Measurements from ENCODE around the gene FAM83F. TPM values are rescaled to one million over a fixed set of nuclear protein-coding genes. Genes with fewer than 3 reads are reported as not detected.

The FAM83F gene
- not detected for total RNA-seq (2021; fragmentation: NEBNext Ultra II Directional; extraction: Animal tissue kit (Norgen Biotek cat#: 25700))
- long read RNA-seq, result 0 reads

DNA sequence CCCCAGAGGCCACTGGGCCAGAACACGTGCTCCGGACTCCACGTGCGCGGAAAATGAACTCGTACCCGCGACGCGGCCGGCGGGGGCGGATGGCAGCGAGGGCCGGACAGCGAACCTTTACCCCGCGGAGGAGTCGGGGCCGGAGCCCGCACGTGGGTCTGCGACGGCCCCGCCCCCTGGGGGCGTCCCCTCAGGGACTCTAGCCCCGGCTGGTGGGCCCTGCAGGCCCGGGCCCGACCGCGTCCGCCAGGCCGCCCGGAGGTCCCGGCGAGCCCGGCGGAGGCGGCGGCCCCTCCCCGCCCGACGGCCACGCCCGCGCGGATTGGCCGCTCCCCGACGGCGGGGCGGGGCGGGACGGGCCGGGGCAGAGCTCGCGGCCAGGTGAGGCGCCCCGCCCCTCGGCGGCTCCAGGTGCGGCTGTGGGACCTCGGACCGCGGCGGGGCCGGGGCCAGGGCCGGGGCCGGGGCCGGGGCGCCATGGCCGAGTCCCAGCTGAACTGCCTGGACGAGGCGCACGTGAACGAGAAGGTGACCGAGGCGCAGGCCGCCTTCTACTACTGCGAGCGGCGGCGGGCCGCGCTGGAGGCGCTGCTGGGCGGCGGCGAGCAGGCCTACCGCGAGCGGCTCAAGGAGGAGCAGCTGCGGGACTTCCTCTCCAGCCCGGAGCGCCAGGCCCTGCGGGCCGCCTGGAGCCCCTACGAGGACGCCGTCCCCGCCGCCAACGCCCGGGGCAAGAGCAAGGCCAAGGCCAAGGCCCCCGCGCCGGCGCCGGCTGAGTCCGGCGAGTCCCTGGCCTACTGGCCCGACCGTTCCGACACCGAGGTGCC is at the start of gene FAM83F:
Gene FAM83F (plus strand): TSS at position 389 of the 827 bp plus-strand sequence. CDS start 89 bp downstream, at position 478.
- TF ChIP-seq, protein P1, sequence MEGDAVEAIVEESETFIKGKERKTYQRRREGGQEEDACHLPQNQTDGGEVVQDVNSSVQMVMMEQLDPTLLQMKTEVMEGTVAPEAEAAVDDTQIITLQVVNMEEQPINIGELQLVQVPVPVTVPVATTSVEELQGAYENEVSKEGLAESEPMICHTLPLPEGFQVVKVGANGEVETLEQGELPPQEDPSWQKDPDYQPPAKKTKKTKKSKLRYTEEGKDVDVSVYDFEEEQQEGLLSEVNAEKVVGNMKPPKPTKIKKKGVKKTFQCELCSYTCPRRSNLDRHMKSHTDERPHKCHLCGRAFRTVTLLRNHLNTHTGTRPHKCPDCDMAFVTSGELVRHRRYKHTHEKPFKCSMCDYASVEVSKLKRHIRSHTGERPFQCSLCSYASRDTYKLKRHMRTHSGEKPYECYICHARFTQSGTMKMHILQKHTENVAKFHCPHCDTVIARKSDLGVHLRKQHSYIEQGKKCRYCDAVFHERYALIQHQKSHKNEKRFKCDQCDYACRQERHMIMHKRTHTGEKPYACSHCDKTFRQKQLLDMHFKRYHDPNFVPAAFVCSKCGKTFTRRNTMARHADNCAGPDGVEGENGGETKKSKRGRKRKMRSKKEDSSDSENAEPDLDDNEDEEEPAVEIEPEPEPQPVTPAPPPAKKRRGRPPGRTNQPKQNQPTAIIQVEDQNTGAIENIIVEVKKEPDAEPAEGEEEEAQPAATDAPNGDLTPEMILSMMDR (IDR thresholded peaks at IDR 0.05), result no peak
- Mint-ChIP-seq H3K36me3 (ENCODE audit: low read depth) (no peaks in the 10 kb centered on the region), H3K27me3 (ENCODE audit: insufficient read depth) (peaks cover 15% of the 10 kb centered on the region), H3K4me3 (no peak within 1 kb of the TSS), H3K27ac (no peak within 1 kb of the TSS), H3K4me1 (ENCODE audit: low read depth) (peaks cover 18% of the 10 kb centered on the region), H3K9me3 (no peaks in the 10 kb centered on the region)
- DNase-seq, result no peak

GRCh38 chr22:39946126-39946502 is 48.6 kb upstream of the FAM83F start:
- no peaks in the 10 kb centered on the region for H3K9me3 Mint-ChIP-seq
- TF ChIP-seq, protein P1 (IDR thresholded peaks at IDR 0.05), result no peak
- no peaks in the 10 kb centered on the region for H3K36me3 Mint-ChIP-seq (ENCODE audit: low read depth)

GRCh38 chr22:39946503-39947219 is 48.1 kb upstream of the FAM83F start:
- no peak for DNase-seq
- no peak overlapping the region for H3K27ac Mint-ChIP-seq
- TF ChIP-seq, protein P1 (IDR thresholded peaks at IDR 0.05), result no peak
- no peak overlapping the region for H3K4me3 Mint-ChIP-seq
- H3K27me3 Mint-ChIP-seq (ENCODE audit: insufficient read depth), result peaks cover 27% of the 10 kb centered on the region
- H3K4me1 Mint-ChIP-seq (ENCODE audit: low read depth), result peaks cover 7% of the 10 kb centered on the region; the same call in 1 of the 2 replicates
- no peaks in the 10 kb centered on the region for H3K36me3 Mint-ChIP-seq (ENCODE audit: low read depth)
- no peaks in the 10 kb centered on the region for H3K9me3 Mint-ChIP-seq

More at GRCh38 chr22:39946126-39946502, 48.6 kb upstream of the FAM83F start:
- peaks cover 27% of the 10 kb centered on the region for H3K27me3 Mint-ChIP-seq (ENCODE audit: insufficient read depth)
- no peak overlapping the region for H3K4me3 Mint-ChIP-seq
- H3K27ac Mint-ChIP-seq, result no peak overlapping the region
- no peak for DNase-seq
- H3K4me1 Mint-ChIP-seq (ENCODE audit: low read depth), result peaks cover 7% of the 10 kb centered on the region; the same call in 1 of the 2 replicates

- no peak for DNase-seq
- Mint-ChIP-seq H3K27me3 (ENCODE audit: insufficient read depth) (peaks cover 31% of the 10 kb centered on the region), H3K4me3 (no peak overlapping the region), H3K36me3 (ENCODE audit: low read depth) (no peaks in the 10 kb centered on the region), H3K27ac (no peak overlapping the region), H3K4me1 (ENCODE audit: low read depth) (peaks cover 7% of the 10 kb centered on the region; the same call in 1 of the 2 replicates), H3K9me3 (no peaks in the 10 kb centered on the region)
- TF ChIP-seq, protein P1 (IDR thresholded peaks at IDR 0.05), result no peak
Measured at GRCh38 chr22:39947220-39948216, 47.2 kb upstream of the FAM83F start.

Data from HFFc6 (cell line).